GM12878 (cell line): ENCODE measurements around the gene IL1RAPL1. TPM values are rescaled to one million over a fixed set of nuclear protein-coding genes. Genes with fewer than 3 reads are reported as not detected.

Experiments
- ATAC-seq: fragments of 200-7000 bp; cut with Tn5 transposase; 3 replicates; pipeline ENCODE4 v1.9.1; 2020; ENCODE audit warnings: mild to moderate bottlenecking, moderate library complexity
- BruUV-seq: library from RNA; stranded (reverse); fragments of 400-500 nt; replicated peaks from 2 replicates; lab custom pipeline; 2021; lab: Mats Ljungman, UMichigan
- CTCF ChIA-PET: fragments of 300-600 bp; sonication (Branson Sonifier 250); formaldehyde crosslinking; extraction: SDS; loops from one replicate; lab custom pipeline; 2021; ENCODE audit warnings: inconsistent platforms; lab: Yijun Ruan, JAX
- POLR2A ChIA-PET: fragments of 350-600 bp; formaldehyde crosslinking; extraction: SDS; loops from one replicate; lab custom pipeline; 2021; ENCODE audit warnings: inconsistent platforms; lab: Charles Lee
- RAD21 ChIA-PET: fragments of 300-600 bp; sonication (Branson Sonifier 250); formaldehyde crosslinking; loops from one replicate; lab custom pipeline; 2023; ENCODE audit warnings: antibody characterized with exemption; ENCODE audit not compliant: unreplicated experiment; lab: Charles Lee
- SMC1A ChIA-PET: fragments of 300-600 bp; sonication (Branson Sonifier 250); formaldehyde crosslinking; loops from one replicate; lab custom pipeline; 2023; ENCODE audit not compliant: unreplicated experiment, uncharacterized antibody; lab: Charles Lee
- DNase-seq: peaks from one replicate; pipeline ENCODE4 v3.0.0-alpha.2; 2011; ENCODE audit warnings: low read depth, low spot score
- FAIRE-seq: peaks from 3 replicates; lab custom pipeline; 2011; peaks lifted over from hg19 to GRCh38; lab: Jason Lieb, UNC
- H2AFZ ChIP-seq: 2 replicates; pipeline ENCODE4 v1.6.0; 2011; ENCODE audit warnings: low read depth, low read length, control low read depth; ENCODE audit not compliant: control insufficient read depth
- H3K27ac ChIP-seq: 2 replicates; pipeline ENCODE4 v1.5.1; 2011; ENCODE audit warnings: control low read depth; ENCODE audit not compliant: control insufficient read depth, insufficient read depth
- H3K27me3 ChIP-seq, 2 experiments: replicated peaks in 1 of 2; 2 replicates each; pipeline versions ENCODE4 v1.6.0 to v1.6.1; 2011; ENCODE audit warnings: low read length in 1 of 2; ENCODE audit not compliant: control insufficient read depth in 2 of 2, insufficient read depth in 2 of 2
- H3K36me3 ChIP-seq, 2 experiments: 2 replicates each; pipeline ENCODE4 v1.5.1; 2011; ENCODE audit warnings: low read length in 1 of 2; ENCODE audit not compliant: control insufficient read depth in 2 of 2, insufficient read depth in 2 of 2
- H3K4me1 ChIP-seq: 2 replicates; pipeline ENCODE4 v1.6.1; 2011; ENCODE audit warnings: mild to moderate bottlenecking, low read length, moderate library complexity, mixed read lengths; ENCODE audit not compliant: control insufficient read depth, insufficient read depth
- H3K4me2 ChIP-seq: 2 replicates; pipeline ENCODE4 v1.6.0; 2011; ENCODE audit warnings: control low read depth; ENCODE audit not compliant: control insufficient read depth, insufficient read depth
- H3K4me3 ChIP-seq: fragments of 200-600 bp; sonication (generic); 2 replicates; pipeline ENCODE4 v1.5.1; 2016
- H3K79me2 ChIP-seq: 2 replicates; pipeline ENCODE4 v1.6.0; 2011; ENCODE audit warnings: low read length; ENCODE audit not compliant: control insufficient read depth, insufficient read depth
- H3K9ac ChIP-seq: 2 replicates; pipeline ENCODE4 v1.8.0; 2011; ENCODE audit warnings: low read length, control low read depth, mixed read lengths; ENCODE audit not compliant: control insufficient read depth, insufficient read depth
- H3K9me3 ChIP-seq: replicated peaks from 3 replicates; pipeline ENCODE4 v1.5.1; 2011; ENCODE audit warnings: mild to moderate bottlenecking, low read length; ENCODE audit not compliant: control insufficient read depth, insufficient read depth
- H4K20me1 ChIP-seq: 2 replicates; pipeline ENCODE4 v1.6.0; 2011; ENCODE audit not compliant: control insufficient read depth, insufficient read depth
- BRCA1 ChIP-seq: IDR thresholded peaks from 2 replicates; pipeline ENCODE4 v1.6.1; 2011; ENCODE audit warnings: low read depth, low read length, improper control_type of control experiment
- CBX3 ChIP-seq: fragments of 200-600 bp; sonication (generic); IDR thresholded peaks from 2 replicates; pipeline ENCODE4 v1.6.1; 2016; ENCODE audit warnings: low read depth, borderline replicate concordance
- GABPA ChIP-seq: IDR thresholded peaks from 2 replicates; pipeline ENCODE4 v1.6.1; 2014; ENCODE audit warnings: antibody characterized with exemption, low read depth, mild to moderate bottlenecking, inconsistent platforms
- HSF1 ChIP-seq: fragments of 150-350 bp; IDR thresholded peaks from 2 replicates; pipeline ENCODE4 v1.6.1; 2014; ENCODE audit warnings: mild to moderate bottlenecking, low read depth, low read length
- KDM1A ChIP-seq: fragments of 200-600 bp; sonication (generic); IDR thresholded peaks from 2 replicates; pipeline ENCODE4 v1.6.1; 2016; ENCODE audit warnings: borderline replicate concordance
- LARP7 ChIP-seq: fragments of 450-650 bp; IDR thresholded peaks from 2 replicates; pipeline ENCODE4 v1.6.1; 2017; ENCODE audit warnings: mild to moderate bottlenecking
- MEF2A ChIP-seq: IDR thresholded peaks from 2 replicates; pipeline ENCODE4 v1.6.1; 2011; ENCODE audit warnings: low read depth, mild to moderate bottlenecking, low read length, moderate library complexity; ENCODE audit not compliant: insufficient read depth
- MTA3 ChIP-seq: IDR thresholded peaks from 2 replicates; pipeline ENCODE4 v1.6.1; 2012; ENCODE audit warnings: low read length, inconsistent platforms, borderline replicate concordance
- NFYA ChIP-seq: IDR thresholded peaks from 2 replicates; pipeline ENCODE4 v1.6.1; 2011; ENCODE audit warnings: low read depth, mild to moderate bottlenecking, low read length, improper control_type of control experiment, borderline replicate concordance
- NR2C2 ChIP-seq: IDR thresholded peaks from 2 replicates; pipeline ENCODE4 v1.6.1; 2011; ENCODE audit warnings: borderline replicate concordance, low read depth; ENCODE audit not compliant: control insufficient read depth, insufficient read length
- PAX5 ChIP-seq: IDR thresholded peaks from 2 replicates; pipeline ENCODE4 v1.6.1; 2011; ENCODE audit warnings: low read depth, low read length, borderline replicate concordance
- PKNOX1 ChIP-seq: fragments of 450-650 bp; IDR thresholded peaks from 2 replicates; pipeline ENCODE4 v1.6.1; 2016; ENCODE audit warnings: mild to moderate bottlenecking
- POLR2A ChIP-seq: IDR thresholded peaks from 2 replicates; pipeline ENCODE4 v1.6.1; 2011; ENCODE audit warnings: low read depth, mild to moderate bottlenecking, low read length
- RAD21 ChIP-seq: IDR thresholded peaks from 2 replicates; pipeline ENCODE4 v1.6.1; 2011; ENCODE audit warnings: mild to moderate bottlenecking, low read depth, low read length, moderate library complexity; ENCODE audit not compliant: insufficient read depth
- RUNX3 ChIP-seq: IDR thresholded peaks from 2 replicates; pipeline ENCODE4 v1.6.1; 2012; ENCODE audit warnings: low read length, inconsistent platforms
- STAT3 ChIP-seq: IDR thresholded peaks from 2 replicates; pipeline ENCODE4 v1.6.1; 2011; ENCODE audit warnings: low read depth, low read length, improper control_type of control experiment
- TAF1 ChIP-seq: IDR thresholded peaks from 2 replicates; pipeline ENCODE4 v1.6.1; 2011; ENCODE audit warnings: mild to moderate bottlenecking, low read depth, low read length, borderline replicate concordance
- TCF12 ChIP-seq: IDR thresholded peaks from 2 replicates; pipeline ENCODE4 v1.6.1; 2011; ENCODE audit warnings: low read depth, mild to moderate bottlenecking, low read length
- WGBS: methylation state at CpG from one replicate; pipeline ENCODE4 v1.1.6; 2016; ENCODE audit warnings: low lambda C conversion rate; ENCODE audit not compliant: insufficient replicate concordance, insufficient coverage; ENCODE audit errors: missing lambda C conversion rate; 5-methylcytosine and 5-hydroxymethylcytosine counted together
- in situ Hi-C: fragments of 300-500 bp; cut with MboI; formaldehyde crosslinking; loops from 9 replicates; pipeline ENCODE4 v1.14.3; 2018; ENCODE audit warnings: mixed read lengths
- intact Hi-C: fragments of 100-400 bp; cut with micrococcal nuclease; formaldehyde crosslinking; loops from one replicate; pipeline ENCODE4 v1.14.2; 2022; ENCODE audit not compliant: unreplicated experiment
- polyA plus RNA-seq, 11 experiments: library from polyadenylated mRNA; depleted of rRNA in 4 of 11; unstranded in 6 of 11; stranded (reverse) in 5 of 11; fragments of >200 nt; fragmentation: Nextera tagmentation in 4 of 11; fragmentation: Illumina TruSeq in 1 of 11; extraction: Ambion mirVana in 4 of 11; extraction: Trizol in 1 of 11; gene quantifications; 1 replicate in 1 of 11; 2 replicates in 10 of 11; pipeline versions ENCODE4 v1.2.1 to v1.2.3, GENCODE V29; 2011 to 2016; ENCODE audit warnings: inconsistent platforms in 2 of 11, missing spikeins in 2 of 11, low read depth in 1 of 11
- total RNA-seq, 4 experiments: library from RNA; depleted of rRNA in 3 of 4; stranded (reverse); fragments of >200 nt in 3 of 4; fragmentation: Illumina TruSeq in 1 of 4; extraction: Trizol in 1 of 4; gene quantifications; 2 replicates each; pipeline versions ENCODE4 v1.2.1 to v1.2.3, GENCODE V29; 2013 to 2021
- TF ChIP-seq, protein P1 (sequence below): fragments of 450-650 bp; IDR thresholded peaks from 2 replicates; pipeline ENCODE4 v1.6.1; 2018; ENCODE audit warnings: mild to moderate bottlenecking, low read depth, moderate library complexity; ENCODE audit not compliant: partially characterized antibody
- TF ChIP-seq, protein P2 (sequence below): IDR thresholded peaks from 2 replicates; pipeline ENCODE4 v1.6.1; 2011; ENCODE audit warnings: low read depth, mild to moderate bottlenecking, low read length, moderate library complexity, borderline replicate concordance; ENCODE audit errors: extremely low read depth

Gene IL1RAPL1
- total and polyA plus RNA-seq, 10 of the 15 experiments (the other 5 are each of a cell fraction or from before 2014, with no cell fraction given) = not detected

- no peak for TF ChIP-seq GABPA
- TF ChIP-seq TCF12 = no peak
- no peak for TF ChIP-seq BRCA1
Observed at GRCh38 chrX:29023207-29023606, 436.0 kb downstream of the IL1RAPL1 start (continued).

DNA sequence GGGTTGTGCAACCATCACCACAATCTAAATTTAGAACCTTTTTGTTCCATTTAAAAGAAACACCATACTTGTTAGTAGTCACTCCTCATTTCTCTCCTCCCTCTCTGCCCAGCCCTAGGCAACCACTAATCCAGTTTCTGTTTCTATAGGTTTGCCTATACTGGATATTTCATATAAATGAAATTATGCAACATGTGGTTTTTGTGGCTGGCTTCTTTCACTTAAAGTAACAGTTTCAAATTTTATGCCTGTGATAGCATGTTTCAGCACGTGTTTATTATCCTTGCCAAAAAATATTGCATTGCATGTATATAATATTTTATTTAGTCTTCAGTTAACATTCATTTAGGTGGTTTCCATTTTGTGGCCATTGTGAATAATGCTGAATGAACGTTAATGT, 437.6 kb downstream of the IL1RAPL1 start:
- H3K9ac ChIP-seq = no peak overlapping the region
- RAD21 ChIA-PET = no interaction called here
- CTCF ChIA-PET = interaction anchor here (0.6 kb wide), 1 partner anchor 706 kb away, joined by 3 read pairs; no protein-coding TSS in a partner anchor
- BruUV-seq = no TSS peak
- H3K9me3 ChIP-seq = no peaks in the 10 kb centered on the region
- H3K4me2 ChIP-seq = no peak overlapping the region
- no peak overlapping the region for H3K4me3 ChIP-seq
- ATAC-seq = no peak
- no peaks in the 10 kb centered on the region for H4K20me1 ChIP-seq
- H2AFZ ChIP-seq = no peak overlapping the region
- no peaks in the 10 kb centered on the region for H3K79me2 ChIP-seq
- SMC1A ChIA-PET = no interaction called here
- TF ChIP-seq BRCA1 (no peak), STAT3 (no peak), NFYA (no peak), PKNOX1 (no peak), NR2C2 (no peak), TCF12 (no peak), CBX3 (no peak), LARP7 (no peak), KDM1A (no peak), RUNX3 (no peak), POLR2A (no peak), MTA3 (no peak), MEF2A (no peak), HSF1 (no peak), RAD21 (no peak), TAF1 (no peak), PAX5 (no peak)
- TF ChIP-seq, protein P1, sequence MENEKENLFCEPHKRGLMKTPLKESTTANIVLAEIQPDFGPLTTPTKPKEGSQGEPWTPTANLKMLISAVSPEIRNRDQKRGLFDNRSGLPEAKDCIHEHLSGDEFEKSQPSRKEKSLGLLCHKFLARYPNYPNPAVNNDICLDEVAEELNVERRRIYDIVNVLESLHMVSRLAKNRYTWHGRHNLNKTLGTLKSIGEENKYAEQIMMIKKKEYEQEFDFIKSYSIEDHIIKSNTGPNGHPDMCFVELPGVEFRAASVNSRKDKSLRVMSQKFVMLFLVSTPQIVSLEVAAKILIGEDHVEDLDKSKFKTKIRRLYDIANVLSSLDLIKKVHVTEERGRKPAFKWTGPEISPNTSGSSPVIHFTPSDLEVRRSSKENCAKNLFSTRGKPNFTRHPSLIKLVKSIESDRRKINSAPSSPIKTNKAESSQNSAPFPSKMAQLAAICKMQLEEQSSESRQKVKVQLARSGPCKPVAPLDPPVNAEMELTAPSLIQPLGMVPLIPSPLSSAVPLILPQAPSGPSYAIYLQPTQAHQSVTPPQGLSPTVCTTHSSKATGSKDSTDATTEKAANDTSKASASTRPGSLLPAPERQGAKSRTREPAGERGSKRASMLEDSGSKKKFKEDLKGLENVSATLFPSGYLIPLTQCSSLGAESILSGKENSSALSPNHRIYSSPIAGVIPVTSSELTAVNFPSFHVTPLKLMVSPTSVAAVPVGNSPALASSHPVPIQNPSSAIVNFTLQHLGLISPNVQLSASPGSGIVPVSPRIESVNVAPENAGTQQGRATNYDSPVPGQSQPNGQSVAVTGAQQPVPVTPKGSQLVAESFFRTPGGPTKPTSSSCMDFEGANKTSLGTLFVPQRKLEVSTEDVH = no peak
- TF ChIP-seq, protein P2, sequence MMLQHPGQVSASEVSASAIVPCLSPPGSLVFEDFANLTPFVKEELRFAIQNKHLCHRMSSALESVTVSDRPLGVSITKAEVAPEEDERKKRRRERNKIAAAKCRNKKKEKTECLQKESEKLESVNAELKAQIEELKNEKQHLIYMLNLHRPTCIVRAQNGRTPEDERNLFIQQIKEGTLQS = no peak
- no peaks in the 10 kb centered on the region for H3K36me3 ChIP-seq
- no peak for DNase-seq
- intact Hi-C loops (no loop called here), in situ Hi-C loops (no loop called here)
- no peak overlapping the region for H3K27ac ChIP-seq
- H3K27me3 ChIP-seq = no peaks in the 10 kb centered on the region
- POLR2A ChIA-PET = no interaction called here
- 14% methylated on average over 2 of the region's 2 CpGs for WGBS
- FAIRE-seq = no peak
- no peaks in the 10 kb centered on the region for H3K4me1 ChIP-seq
